ENCODE data around the gene MYOM3.
"Not testable (repeated sequence)": the region's sequence is repeated elsewhere in the genome, so short reads cannot be mapped to it uniquely, and the experiment has no call there.

MYOM3 gene

DNA sequence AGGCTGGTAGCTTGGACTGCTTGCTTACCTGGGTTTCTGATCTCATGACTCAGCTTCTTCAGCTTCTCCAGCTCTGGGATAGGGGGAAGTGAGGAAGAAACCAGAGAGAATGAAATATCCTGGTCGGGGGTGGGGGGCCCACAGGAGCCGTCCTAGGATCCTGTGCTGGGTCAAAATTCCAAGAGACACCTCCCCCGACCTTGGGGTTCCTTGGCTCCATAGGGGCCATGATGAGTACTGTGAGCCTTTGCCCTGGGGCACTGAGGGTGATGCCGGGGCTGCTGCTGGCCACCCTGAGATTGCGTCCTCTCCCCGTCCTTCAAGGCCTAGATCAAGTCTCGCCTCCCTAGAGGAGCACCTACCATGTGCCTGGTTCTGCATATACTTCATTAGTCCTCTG lies 40.0 kb downstream of the MYOM3 start:
- DNase-seq (ENCODE audit: low read depth in 2 of 2): no peak

DNA sequence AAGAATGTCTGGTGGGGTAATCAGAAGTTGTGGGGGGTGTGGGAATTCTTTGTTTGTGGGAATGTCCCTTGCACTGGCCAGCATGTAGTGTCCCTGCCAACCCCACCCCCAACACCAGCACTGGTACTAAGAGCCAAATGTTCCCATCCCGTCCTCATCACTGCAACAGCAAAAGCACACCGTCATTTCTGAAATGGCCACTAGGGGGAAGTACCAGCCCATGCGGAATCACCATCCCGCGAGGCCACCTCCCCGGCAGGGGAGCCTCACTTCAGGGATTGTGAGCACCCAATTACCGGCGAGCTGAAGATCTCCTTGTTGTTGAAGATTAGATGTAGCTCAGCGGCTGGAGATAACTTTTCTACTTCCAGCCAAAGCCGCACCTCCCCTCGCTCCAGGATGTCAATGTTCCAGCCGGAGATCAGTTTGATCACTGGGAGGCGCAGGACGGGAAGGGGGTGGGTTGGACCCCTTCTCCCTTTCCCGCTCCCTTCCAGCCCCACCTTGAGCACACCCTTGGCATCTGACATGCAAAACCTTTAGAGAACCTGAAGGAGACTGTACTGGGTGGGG lies 41.0 kb downstream of the MYOM3 start:
- DNase-seq (ENCODE audit: low read depth in 2 of 2): peak; percentile 28 to 46

DNA sequence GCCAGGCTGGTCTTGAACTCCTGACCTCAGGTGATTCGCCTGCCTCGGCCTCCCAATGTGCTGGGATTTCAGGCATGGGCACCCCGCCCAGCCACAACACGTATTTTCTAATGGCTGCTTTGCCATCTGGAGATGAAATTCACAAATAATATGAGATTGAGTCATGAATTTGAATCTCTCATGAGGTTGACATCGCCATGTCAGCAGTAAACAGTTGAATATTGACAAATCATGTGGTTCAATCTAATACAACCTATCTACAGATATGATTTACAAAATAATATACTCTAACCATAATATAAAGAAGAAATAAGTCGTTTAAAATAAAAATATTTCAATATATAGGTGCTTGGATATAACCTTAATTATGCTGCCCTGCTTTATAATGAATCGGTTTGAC lies 42.1 kb downstream of the MYOM3 start:
- DNase-seq (ENCODE audit: low read depth in 2 of 2): no peak

DNA sequence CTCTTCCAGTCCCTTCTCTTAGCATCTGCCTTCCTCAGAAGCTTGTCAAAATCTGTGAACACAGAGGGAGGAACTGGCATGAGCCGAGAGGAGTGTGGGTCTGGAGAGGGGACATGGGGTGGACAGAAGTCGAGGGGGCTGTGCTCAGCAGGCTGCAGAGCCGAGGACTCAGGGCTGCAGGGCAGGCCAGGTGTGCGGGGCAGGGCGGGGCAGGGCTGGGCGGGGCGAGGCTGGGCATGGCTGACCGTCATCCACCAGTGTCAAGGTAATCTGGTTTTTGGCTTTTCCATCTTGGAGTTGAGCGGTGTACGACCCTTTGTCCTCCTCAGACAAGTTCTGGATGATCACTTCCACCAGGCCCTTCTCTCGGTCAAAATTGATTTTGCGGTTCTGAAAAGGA lies 44.0 kb downstream of the MYOM3 start:
- DNase-seq (ENCODE audit: low read depth in 2 of 2): no peak

DNA sequence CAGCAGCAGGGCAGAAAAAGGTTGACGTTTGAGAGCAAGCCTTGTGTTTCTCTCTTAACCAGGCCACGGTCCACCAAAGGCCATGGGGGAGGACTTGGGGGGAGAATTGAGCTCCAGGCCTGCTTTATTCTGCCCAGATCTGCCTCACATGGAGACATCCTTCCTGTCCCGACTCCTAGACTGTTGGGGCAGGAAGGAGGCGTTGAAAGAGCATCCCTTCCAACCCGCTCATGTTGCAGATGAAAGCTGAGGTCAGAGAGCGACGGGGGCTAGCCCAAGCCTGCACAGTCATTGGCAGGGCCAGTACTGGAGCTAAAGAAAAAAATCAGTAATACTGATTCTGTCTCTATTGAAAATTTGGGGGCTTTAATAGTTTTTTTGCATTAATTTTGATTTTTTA lies 46.6 kb downstream of the MYOM3 start:
- no peak for DNase-seq (ENCODE audit: low read depth in 2 of 2)

DNA sequence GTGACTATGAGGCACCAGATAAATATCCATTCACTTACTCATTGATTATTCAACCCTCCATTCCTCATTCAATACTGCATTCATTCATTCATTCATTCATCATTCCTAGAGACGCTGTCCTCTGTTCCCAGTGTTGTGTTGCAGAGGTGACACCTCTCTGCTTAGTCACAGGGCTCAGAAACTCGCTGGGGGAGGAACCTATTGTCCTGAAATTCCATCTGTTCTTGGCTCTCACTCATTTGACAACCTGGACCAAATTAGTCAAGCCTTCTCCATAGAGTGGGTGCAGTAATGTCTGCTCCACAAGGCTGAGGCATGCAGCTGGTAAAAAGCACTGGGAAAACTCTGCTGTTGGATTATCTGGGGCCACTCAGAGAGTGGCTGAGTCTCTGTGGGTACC lies 49.7 kb downstream of the MYOM3 start:
- no peak for DNase-seq (ENCODE audit: low read depth in 2 of 2)

DNA sequence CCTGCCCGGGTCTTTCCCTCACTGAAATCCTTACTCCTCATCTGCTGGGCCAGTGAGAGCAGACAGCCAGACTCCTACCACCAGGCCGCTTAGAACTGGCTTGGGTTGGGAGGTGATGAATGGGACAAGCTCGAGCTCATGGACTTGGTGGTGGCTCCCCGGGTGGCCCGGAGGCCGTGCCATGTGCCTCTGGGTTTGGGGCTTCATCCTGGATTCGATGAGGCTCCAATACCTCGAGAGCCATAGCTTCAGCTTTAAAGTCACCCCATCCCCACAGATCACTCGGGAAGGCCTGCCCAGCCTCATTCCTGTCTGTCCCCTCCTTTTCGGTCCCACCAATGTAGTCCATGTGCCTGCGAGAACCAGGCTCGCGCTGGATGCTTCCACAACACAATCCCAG lies 51.5 kb downstream of the MYOM3 start:
- DNase-seq (ENCODE audit: low read depth in 2 of 2): no peak

DNA sequence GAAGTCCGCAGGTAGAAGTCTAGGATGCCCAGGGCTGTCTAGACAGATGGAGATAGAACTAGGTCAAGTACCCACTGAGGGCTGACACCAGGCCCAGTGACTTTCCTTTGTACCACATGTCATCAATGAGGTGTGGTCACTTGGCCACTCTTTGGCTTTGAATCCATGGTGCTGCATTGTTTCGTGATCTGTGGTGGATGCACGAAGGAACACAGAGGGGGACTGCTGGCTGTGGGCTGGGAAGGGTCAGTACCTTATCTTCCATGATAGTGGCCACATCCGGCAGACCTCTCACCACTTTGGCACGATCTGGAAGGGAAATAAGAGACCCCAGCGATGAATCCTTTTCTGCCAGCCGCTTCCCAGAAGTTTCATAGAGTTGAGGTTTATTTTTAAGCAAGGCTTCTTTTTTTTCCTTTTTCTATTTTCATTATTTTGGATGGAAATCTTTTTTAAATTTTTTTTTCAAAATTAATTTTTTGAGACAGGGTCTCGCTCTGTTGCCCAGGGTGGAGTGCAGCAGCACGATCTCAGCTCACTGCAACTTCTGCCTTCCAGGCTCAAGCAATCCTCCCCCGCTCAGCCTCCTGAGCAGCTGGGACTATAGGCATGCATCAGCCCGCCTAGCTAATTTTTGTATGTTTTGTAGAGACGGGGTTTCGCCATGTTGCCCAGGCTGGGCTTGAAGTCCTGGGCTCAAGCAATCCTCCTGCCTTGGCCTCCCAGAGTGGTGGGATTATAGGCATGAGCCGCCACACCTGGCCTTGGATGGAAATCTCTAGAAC lies 53.1 kb downstream of the MYOM3 start:
- no peak for DNase-seq (ENCODE audit: low read depth in 2 of 2)

DNA sequence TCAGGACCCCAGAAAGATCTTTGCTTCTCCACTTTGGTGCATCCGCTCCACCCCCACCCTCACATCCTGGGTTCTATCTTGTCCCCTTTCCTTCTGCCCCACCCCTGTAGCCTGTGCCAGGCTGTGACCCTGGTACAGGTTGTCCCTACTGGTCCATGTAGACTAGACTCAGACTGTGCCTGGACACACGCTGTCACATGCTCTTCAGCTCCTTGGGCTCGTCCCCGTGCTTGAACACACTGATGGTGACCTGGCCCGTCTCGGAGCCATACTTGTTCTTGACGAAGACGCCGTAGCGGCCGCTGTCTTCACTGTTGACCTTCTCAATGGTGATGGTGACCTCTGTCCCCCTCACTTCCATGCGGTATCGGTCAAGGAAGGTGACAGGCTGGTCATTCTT lies 54.8 kb downstream of the MYOM3 start:
- no peak for DNase-seq (ENCODE audit: low read depth in 2 of 2)

DNA sequence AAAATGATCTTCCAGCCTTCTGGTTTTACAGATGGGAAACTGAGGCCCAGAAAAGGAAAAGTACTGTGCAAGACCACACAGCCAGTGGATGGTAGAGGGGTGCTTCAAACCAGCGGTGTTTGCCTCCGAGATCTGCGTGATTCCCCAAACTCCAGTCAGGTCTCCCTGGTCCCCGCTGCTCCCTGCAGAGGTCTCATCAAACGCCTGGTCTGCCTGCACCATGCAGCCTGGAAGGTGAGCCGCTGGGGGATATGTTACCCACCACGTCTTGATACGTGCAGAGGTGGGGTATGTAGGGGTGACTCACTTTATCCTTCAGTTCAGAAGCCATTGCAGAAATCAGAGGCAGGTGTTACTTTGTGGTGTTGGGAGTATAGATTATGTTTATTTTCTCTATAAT lies 56.3 kb downstream of the MYOM3 start:
- no peak for DNase-seq (ENCODE audit: low read depth in 2 of 2)

DNA sequence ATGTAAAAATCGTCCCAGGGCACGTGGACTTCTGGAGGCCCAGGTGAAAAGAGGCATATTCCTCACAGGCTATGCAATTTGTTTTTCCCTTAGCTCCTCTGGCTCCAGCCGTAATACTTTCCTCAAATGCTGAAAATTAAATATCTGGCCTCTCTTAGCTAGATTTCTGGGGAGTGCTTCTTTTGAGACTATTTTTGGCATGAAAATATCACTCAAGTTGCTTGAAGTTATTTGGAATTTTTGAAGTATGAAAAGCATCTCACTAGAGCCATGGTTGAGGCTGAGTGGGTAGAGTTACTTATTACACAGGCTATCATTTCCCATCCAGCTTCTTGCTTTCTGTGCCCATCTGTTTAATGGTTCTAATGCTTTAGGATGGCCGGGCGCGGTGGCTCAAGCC lies 59.7 kb downstream of the MYOM3 start:
- no peak for DNase-seq (ENCODE audit: low read depth in 2 of 2)

DNA sequence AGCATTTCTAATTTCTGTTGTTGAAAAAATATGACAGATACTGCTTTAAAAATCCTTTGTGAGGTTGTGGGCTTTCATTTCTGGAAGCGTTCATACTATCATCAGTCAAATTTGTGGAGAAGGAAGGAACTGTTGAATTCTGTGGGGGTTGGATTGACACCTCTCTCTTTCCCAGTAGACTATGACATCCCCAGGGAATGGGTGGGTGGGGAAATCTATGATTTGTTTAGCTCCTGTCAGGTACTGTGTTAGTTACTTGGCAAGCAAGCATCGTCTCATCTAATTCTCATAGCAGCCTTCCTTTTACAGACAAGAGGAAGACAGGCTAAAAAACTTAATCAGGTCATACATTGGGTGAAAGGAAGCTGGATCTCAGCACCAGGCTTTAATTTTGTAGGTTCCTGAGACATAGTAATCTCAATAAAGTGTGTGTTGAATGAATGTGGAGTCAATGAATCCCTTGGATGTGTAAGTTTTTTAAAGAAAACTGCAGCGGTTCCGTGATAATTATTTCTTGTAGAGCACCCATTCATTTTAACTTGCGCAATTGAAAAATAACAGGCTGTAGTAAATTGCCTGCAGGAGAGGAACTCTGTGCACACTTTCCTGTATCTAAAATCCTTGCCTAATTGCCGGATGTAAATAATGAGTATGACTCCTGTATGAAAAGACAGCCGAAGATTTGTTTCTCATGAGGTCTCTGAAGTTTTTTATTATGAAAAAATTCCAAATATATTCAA lies 60.6 kb downstream of the MYOM3 start:
- DNase-seq (ENCODE audit: low read depth in 2 of 2): no peak

DNA sequence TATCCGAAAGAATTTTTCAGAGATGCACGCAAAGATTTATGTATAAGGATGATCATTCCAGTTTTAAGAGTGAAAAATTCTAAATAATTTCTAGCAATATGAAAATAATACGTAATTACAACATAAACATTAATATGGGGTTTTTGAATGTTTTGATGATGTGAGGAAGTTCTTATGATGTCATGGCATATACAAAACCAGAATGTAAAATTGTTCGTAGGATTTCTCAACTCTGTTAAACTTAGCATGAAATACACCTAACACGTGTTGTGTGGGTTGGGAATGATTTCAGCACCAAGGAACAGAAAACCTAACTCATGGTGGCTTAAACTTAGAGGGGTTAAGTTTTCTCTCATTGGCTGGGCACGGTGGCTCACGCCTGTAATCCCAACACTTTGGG lies 62.2 kb downstream of the MYOM3 start:
- DNase-seq (ENCODE audit: low read depth in 2 of 2): no peak

DNA sequence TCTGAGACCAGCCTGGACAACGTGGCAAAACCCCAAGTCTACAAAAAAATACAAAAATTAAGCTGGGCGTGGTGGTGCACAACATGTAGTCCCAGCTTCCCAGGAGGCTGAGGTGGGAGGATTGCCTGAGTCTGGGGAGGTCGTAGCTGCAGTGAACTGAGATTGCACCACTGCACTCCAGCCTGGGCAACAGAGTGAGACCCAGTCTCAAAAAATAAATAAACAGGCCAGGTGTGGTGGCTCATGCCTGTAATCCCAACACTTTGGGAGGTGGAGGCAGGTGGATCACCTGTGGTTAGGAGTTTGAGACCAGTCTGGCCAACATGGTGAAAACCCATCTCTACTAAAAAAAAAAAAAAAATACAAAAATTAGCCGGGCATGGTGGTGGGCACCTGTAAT lies 63.0 kb downstream of the MYOM3 start:
- DNase-seq (ENCODE audit: low read depth in 2 of 2): not testable (repeated sequence)

DNA sequence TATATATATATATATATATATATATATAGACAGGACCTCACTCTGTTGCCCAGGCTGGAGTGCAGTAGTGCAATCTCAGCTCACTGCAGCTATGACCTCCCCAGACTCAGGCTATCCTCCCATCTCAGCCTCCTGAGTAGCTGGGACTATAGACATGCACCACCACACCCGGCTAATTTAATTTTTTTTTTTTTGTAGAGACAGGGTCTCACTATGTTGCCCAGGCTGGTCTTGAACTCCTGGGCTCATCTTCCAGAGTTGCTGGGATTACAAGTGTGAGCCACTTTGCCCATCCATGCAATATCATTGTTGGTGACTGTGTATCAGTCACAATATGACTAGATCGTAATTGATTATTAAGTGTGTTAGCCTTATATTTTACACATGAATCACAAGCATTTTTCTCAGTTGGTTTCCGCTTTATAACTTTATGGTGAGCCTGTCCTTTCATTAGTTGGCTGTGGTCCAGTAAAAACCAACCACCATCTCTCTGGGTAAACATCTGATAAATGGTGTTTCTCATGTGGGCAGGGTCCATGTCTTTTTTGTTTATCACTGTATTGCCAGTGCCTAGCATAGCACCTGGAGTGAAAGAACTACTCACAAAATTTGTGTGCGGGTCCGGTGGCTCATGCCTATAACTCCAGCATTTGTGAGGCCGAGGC lies 63.6 kb downstream of the MYOM3 start:
- no peak for DNase-seq (ENCODE audit: low read depth in 2 of 2)

DNA sequence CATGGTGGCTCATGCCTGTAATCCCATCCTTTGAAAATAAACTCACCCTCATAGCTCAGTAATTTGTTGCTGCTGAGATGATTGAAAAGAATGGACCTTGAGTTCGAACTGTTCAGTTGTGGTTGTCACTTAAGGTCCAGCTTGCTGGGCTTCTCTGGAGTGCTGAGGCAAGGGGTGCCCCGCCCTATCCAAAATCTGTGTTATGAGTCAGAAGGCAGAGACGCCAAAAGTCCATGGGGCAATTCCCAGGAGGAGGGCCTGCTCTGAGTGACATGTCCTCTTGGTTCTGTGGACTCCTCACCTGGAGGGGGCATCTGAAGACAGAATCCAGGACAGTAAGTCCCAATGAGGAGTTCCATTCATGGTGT lies 64.8 kb downstream of the MYOM3 start:
- DNase-seq (ENCODE audit: low read depth in 2 of 2): no peak

DNA sequence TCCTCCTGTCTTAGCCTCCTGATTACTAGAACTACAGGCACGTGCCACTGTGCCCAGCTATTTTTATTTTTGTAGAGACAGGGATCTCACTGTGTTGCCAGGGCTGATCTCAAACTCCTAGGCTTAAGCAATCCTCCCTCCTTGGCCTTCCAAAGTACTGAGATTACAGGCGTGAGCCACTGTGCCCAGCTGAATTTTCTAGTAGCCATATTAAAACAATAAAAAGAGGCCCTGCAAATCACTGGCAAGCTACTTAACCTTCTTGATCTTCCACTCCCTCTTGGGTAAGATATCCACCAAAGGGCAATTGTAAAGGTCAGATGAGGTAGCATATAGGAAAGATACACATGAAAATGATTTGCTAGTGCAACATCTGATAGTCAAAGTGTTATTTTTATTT lies 66.2 kb downstream of the MYOM3 start:
- DNase-seq (ENCODE audit: low read depth in 2 of 2): no peak

DNA sequence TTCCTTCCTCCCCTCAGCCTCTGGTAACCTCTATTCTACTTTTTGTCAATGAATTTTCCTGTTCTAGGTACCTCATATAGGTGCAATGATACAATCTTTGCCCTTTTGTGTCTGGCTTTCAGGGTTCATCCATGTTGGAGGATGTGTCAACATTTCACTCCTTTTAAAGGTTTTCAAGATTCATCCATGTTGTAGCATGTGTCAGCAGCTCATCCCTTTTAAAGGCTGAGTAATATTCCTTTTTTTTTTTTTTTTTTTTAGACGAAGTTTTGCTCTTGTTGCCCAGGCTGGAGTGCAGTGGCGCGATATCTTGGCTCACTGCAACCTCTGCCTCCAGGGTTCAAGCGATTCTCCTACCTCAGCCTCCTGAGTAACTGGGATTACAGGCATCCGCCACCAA lies 67.3 kb downstream of the MYOM3 start:
- not testable (repeated sequence) for DNase-seq (ENCODE audit: low read depth in 2 of 2)

DNA sequence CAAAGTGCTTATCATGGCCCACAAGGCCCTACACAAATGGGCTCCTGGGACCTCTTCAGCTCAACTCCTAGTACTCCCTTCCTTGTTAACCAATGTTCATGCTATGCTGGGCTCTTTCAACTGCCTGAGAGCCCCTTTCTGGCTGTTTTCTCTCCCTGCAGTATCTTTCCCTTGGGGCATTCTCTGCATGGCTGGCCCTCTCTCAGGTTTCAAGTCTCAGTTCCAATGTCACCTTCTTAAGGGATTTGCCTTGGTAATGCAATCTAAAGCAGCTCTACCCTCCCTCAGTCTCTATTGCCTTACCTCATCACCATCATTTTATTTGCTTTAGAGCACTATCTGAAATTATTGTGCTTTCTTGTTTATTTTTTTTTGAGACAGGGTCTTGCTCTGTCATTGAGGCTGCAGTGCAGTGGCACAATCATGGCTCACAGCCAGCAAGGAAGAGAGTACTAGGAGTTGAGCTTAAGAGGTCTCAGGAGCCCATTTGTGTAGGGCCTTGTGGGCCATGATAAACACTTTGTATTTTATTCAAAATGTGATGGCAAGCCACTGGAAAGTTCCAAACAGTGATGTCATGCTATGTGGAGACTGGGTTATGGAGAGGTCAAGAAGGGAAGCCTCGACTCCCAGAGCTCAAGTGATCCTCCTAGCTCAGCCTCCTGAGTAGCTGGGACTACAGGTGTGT lies 68.4 kb downstream of the MYOM3 start:
- DNase-seq (ENCODE audit: low read depth in 2 of 2): no peak

DNA sequence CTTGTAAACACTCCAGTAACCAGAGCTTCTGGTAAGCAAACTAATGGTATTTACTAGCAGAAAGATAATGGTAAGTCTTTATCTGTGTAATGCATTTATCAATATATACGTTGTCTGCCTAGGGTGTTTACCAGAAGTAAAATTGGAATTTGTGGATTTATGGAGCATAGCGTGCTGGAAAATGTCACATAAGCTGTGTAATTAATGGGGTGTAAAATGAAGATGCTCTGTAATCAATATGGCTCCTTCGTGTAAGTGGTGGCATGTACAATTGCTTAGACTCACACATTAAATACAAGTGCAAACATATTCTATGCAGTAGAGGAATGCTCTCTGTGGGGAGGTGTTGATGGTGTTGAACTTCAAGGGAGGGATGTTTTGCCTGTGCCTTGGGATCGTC lies 69.6 kb downstream of the MYOM3 start:
- no peak for DNase-seq (ENCODE audit: low read depth in 2 of 2)

DNA sequence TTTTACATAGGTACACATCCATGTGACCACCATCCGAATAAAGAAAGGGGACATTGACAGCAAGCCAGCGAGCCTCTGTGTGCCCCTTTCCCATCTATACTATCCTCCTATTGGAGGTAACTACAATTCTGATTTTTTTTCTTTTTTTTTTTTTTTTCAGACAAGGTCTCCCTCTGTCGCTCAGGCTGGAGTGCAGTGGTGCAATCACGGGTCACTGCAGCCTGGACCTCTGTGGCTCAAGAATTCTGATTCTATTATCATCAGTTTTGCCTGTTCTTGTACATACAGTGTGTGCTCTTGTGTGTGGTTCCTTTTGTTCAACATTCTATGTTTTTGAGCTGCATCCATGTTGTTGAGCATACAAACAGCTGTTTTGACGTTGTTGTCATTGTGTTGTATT lies 75.8 kb downstream of the MYOM3 start:
- no peak for DNase-seq (ENCODE audit: low read depth in 2 of 2)

DNA sequence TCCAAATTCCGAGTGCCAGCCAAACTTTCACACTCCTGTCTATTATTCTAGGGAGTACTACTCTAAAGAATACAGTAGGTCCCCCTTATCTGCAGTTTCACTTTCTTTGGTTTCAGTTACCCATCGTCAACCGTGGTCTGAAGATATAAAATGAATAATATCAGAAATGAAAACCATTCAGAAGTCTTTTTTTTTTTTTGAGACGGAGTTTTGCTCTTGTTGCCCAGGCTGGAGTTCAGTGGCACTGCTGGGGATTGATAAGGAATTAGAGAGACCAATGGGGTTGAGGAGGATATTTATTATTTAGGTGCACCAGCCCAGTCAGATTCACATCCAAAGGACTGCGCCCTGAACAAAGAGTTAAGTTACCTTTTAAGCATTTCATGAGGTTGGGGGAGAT lies 79.0 kb downstream of the MYOM3 start:
- DNase-seq (ENCODE audit: low read depth in 2 of 2): no peak
